Amniotic stem cell (primary cell): Measurements from ENCODE around the gene ZNF615.
"Not testable (repeated sequence)": the region's sequence is repeated elsewhere in the genome, so short reads cannot be mapped to it uniquely, and the experiment has no call there.

Experiments
- DNase-seq: peaks from one replicate; lab custom pipeline; 2025; lab: John Stamatoyannopoulos, UW

Gene ZNF615

GRCh38 chr19:52007806-52008557 lies at the start of gene ZNF615:
ZNF615 (minus strand) TSS chr19:52008211; CDS start chr19:52003711, 4,500 bp downstream.
- DNase-seq = peak; percentile 73

- DNase-seq = not testable (repeated sequence)
Observed at GRCh38 chr19:52056480-52056879, 48.5 kb upstream of the ZNF615 start.

GRCh38 chr19:52051736-52052135 lies 43.7 kb upstream of the ZNF615 start:
- DNase-seq = not testable (repeated sequence)

- peak; percentile 74 for DNase-seq
Observed at GRCh38 chr19:52048555-52049501, 40.8 kb upstream of the ZNF615 start, which contains the start of gene ZNF432. ZNF432 (minus strand) TSS chr19:52048838; CDS start chr19:52046868, 1,970 bp downstream.

- DNase-seq = no peak
Observed at GRCh38 chr19:52039169-52039568, 31.2 kb upstream of the ZNF615 start.

- no peak for DNase-seq
Observed at GRCh38 chr19:52034051-52034728, 26.2 kb upstream of the ZNF615 start.

GRCh38 chr19:52028780-52029123 lies 20.7 kb upstream of the ZNF615 start:
- no peak for DNase-seq

- DNase-seq = peak; percentile 78
Observed at GRCh38 chr19:52028027-52028779, 20.2 kb upstream of the ZNF615 start, which contains the start of gene ZNF614. ZNF614 (minus strand) TSS chr19:52028379; CDS start chr19:52025745, 2,634 bp downstream.

- DNase-seq = not testable (repeated sequence)
Observed at GRCh38 chr19:52026255-52026990, 18.4 kb upstream of the ZNF615 start.

- not testable (repeated sequence) for DNase-seq
Observed at GRCh38 chr19:52024478-52024877, 16.5 kb upstream of the ZNF615 start.

GRCh38 chr19:52022193-52022592 lies 14.2 kb upstream of the ZNF615 start:
- DNase-seq = no peak

GRCh38 chr19:52020506-52020905 lies 12.5 kb upstream of the ZNF615 start:
- DNase-seq = no peak

GRCh38 chr19:52010674-52011073 lies 2.7 kb upstream of the ZNF615 start:
- no peak for DNase-seq

- DNase-seq = no peak
Observed at GRCh38 chr19:52007451-52007805, 583 bp downstream of the ZNF615 start.

- no peak for DNase-seq
Observed at GRCh38 chr19:51994048-51994644, 13.9 kb downstream of the ZNF615 start.

- DNase-seq = no peak
Observed at GRCh38 chr19:51993422-51993821, 14.6 kb downstream of the ZNF615 start.

- peak; percentile 90 for DNase-seq
Observed at GRCh38 chr19:51986309-51987291, 21.4 kb downstream of the ZNF615 start, which contains the start of gene ZNF350. ZNF350 (minus strand) TSS chr19:51986840; CDS start chr19:51974360, 12,480 bp downstream.

- DNase-seq = no peak
Observed at GRCh38 chr19:51983361-51983760, 24.6 kb downstream of the ZNF615 start.

- not testable (repeated sequence) for DNase-seq
Observed at GRCh38 chr19:51980926-51981325, 27.1 kb downstream of the ZNF615 start.
